Pancreas (tissue), 10 donors: ENCODE measurements around the gene SPATA31C1. TPM values are rescaled to one million over a fixed set of nuclear protein-coding genes. Genes with fewer than 3 reads are reported as not detected.

Experiments
- ATAC-seq, 4 donors: fragments of 200-7000 bp; cut with Tn5 transposase; one replicate each; pipeline versions ENCODE4 v1.8.0 to v1.9.1; 2020; ENCODE audit warnings: mild to moderate bottlenecking in 4 of 4, moderate library complexity in 4 of 4
- DNase-seq, 6 donors: peaks; one replicate each; pipeline ENCODE4 v3.0.0-alpha.2; 2020
- FAIRE-seq: peaks from 2 replicates; lab custom pipeline; 2012; peaks lifted over from hg19 to GRCh38; lab: Jason Lieb, UNC
- H3K27ac ChIP-seq, 4 donors: fragments of 200-600 bp; sonication (generic); 1 replicate in 3 of 4; 2 replicates in 1 of 4; pipeline versions ENCODE4 v1.5.0 to v1.8.0; 2020
- H3K27me3 ChIP-seq, 4 donors: fragments of 200-600 bp; one replicate each; pipeline ENCODE4 v1.8.0; 2021
- H3K36me3 ChIP-seq, 3 donors: fragments of 200-600 bp; sonication (generic) in 1 of 3; one replicate each; pipeline versions ENCODE4 v1.5.0 to v1.8.0; 2020 to 2021
- H3K4me1 ChIP-seq, 3 donors: fragments of 200-600 bp; one replicate each; pipeline ENCODE4 v1.8.0; 2021
- H3K4me3 ChIP-seq, 4 donors: fragments of 200-600 bp; sonication (generic) in 2 of 4; one replicate each; pipeline versions ENCODE4 v1.5.0 to v1.8.0; 2020 to 2021
- H3K9me3 ChIP-seq, 4 donors: fragments of 200-600 bp; one replicate each; pipeline ENCODE4 v1.8.0; 2021
- WGBS, 2 donors: extraction: QIAGEN DNeasy Blood & Tissue Kit; methylation state at CpG; one replicate each; pipeline ENCODE4 v1.1.7; 2013; 5-methylcytosine and 5-hydroxymethylcytosine counted together
- intact Hi-C, 3 donors: fragments of 100-400 bp; cut with DNase I; formaldehyde crosslinking; loops; one replicate each; pipeline versions ENCODE4 v1.11.1 to v1.14.2; 2022
- polyA plus RNA-seq, 2 donors: library from polyadenylated mRNA; stranded (reverse); fragments of 200-250 nt; gene quantifications; one replicate each; pipeline ENCODE4 v1.2.3, GENCODE V29; 2013
- total RNA-seq, 6 donors: library from RNA; stranded (reverse); fragmentation: NEBNext Ultra II Directional in 4 of 6; extraction: Animal tissue kit (Norgen Biotek cat#: 25700) in 4 of 6; gene quantifications; one replicate each; pipeline versions ENCODE4 v1.2.1 to v1.2.4, GENCODE V29; 2021 to 2023
- TF ChIP-seq, protein P1 (sequence below), 4 donors: fragments of 200-600 bp; sonication (generic) in 3 of 4; IDR thresholded peaks; one replicate each; pipeline versions ENCODE4 v1.5.0 to v1.8.0; 2021; ENCODE audit warnings: antibody characterized with exemption in 4 of 4
- donor health status: healthy with polysubstance abuse.
- donor health status: DM: no; HTN: no; CAD: no; lungs with moderate emphysema.
- donor health status: DM: no; HTN: no; CAD: no.
- donor health status: control.
- donor health status: control.
- donor health status: Bipolar disorder and iron deficiency.
- donor health status: DM: yes; HTN: yes; CAD: no.
- donor health status: DM: no; HTN: no; CAD: no.
- donor health status: DM: no; HTN: no; CAD: no.
- donor health status: DM: yes; HTN: yes; CAD: no.

SPATA31C1 gene
- total and polyA plus RNA-seq, 8 donors = not detected

DNA sequence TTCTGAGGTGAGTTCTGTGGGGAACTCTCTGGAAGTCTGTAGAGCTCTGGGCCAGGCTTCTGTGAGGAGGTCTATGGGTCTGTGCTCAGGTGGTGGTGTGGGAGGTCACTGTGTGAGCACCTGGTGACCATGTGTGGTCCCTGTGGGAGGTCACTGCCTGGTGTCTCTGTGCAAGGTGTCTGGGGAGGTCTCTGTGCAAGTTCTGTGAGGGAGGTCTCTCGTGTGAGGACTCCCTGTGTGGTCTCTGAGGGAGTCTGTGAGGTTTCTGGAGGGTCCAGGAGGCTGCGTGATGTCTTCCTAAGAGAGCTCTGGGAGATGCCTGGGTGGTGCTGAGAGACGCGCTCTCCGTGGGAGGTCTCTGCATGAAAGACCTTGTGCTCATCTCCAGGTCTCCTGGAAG is 41.1 kb upstream of the SPATA31C1 start:
- intact Hi-C loops = no loop called here
- no peaks in the 10 kb centered on the region for H3K36me3 ChIP-seq
- ATAC-seq (no peak), FAIRE-seq (no peak), DNase-seq (no peak)
- H3K27ac ChIP-seq = no peak overlapping the region
- no peak overlapping the region for H3K4me3 ChIP-seq
- TF ChIP-seq, protein P1, sequence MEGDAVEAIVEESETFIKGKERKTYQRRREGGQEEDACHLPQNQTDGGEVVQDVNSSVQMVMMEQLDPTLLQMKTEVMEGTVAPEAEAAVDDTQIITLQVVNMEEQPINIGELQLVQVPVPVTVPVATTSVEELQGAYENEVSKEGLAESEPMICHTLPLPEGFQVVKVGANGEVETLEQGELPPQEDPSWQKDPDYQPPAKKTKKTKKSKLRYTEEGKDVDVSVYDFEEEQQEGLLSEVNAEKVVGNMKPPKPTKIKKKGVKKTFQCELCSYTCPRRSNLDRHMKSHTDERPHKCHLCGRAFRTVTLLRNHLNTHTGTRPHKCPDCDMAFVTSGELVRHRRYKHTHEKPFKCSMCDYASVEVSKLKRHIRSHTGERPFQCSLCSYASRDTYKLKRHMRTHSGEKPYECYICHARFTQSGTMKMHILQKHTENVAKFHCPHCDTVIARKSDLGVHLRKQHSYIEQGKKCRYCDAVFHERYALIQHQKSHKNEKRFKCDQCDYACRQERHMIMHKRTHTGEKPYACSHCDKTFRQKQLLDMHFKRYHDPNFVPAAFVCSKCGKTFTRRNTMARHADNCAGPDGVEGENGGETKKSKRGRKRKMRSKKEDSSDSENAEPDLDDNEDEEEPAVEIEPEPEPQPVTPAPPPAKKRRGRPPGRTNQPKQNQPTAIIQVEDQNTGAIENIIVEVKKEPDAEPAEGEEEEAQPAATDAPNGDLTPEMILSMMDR (IDR thresholded peaks at IDR 0.05) = no peak
- H3K27me3 ChIP-seq = no peaks in the 10 kb centered on the region
- 96 to 97% methylated on average over 5 of the region's 5 CpGs for WGBS, 2 donors
- no peaks in the 10 kb centered on the region for H3K9me3 ChIP-seq
- H3K4me1 ChIP-seq = no peaks in the 10 kb centered on the region

DNA sequence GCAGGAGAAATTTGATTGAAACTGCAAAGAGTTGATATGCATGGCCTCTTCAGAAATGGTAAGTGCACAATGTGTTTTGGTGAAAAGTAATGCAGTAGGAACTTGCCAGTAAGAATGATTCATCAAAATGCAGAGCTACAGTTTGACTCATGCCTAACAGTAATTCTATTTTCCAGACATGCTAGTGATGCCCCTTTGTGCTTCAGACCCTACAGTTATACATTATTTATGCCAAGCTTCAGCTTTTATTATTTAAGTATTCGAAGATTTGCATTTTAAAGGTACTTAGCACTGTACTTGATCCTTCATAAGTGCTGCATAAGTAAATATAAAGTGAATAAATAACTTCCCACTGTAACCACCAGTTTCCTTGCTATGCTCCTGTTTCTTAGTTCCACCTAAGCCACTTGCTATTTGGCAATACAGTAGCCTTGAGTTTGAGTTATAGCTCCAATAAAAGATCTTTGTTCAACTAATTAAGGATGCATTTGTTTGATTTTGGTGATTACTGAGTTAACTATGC is 38.7 kb upstream of the SPATA31C1 start:
- ATAC-seq (peak in 1 of 4 donors; percentile 27), FAIRE-seq (no peak), DNase-seq (no peak)
- Histone ChIP-seq H3K27ac (no peak overlapping the region), H3K4me1 (no peaks in the 10 kb centered on the region), H3K27me3 (no peaks in the 10 kb centered on the region), H3K9me3 (no peaks in the 10 kb centered on the region), H3K36me3 (no peaks in the 10 kb centered on the region), H3K4me3 (no peak overlapping the region)
- 66 to 73% methylated on average over 1 of the region's 1 CpG for WGBS, 2 donors
- intact Hi-C loops = no loop called here
- TF ChIP-seq, protein P1 (IDR thresholded peaks at IDR 0.05) = no peak

DNA sequence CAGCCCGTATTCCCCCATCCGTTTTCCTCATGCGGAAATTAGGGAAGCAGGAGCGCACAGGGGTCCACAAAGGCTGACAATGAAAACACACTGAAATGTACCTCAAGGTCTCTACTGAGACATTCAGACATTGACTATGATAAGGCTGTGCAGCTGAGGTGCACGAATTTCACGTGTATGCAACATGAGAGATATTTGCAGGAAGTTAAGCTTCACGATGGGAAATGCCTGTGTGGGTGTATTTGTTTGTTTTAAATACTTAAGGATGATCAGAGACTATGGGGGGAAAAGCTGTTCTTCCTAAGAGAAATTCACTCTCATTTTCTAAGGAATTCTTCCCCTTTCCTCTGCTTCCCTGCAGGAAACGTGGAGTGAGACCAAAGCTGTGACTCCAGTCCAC is 37.6 kb upstream of the SPATA31C1 start:
- Histone ChIP-seq H3K27me3 (no peaks in the 10 kb centered on the region), H3K4me1 (no peaks in the 10 kb centered on the region), H3K27ac (no peak overlapping the region), H3K4me3 (no peak overlapping the region), H3K9me3 (no peaks in the 10 kb centered on the region), H3K36me3 (no peaks in the 10 kb centered on the region)
- TF ChIP-seq, protein P1 (IDR thresholded peaks at IDR 0.05) = no peak
- DNase-seq (no peak), ATAC-seq (no peak), FAIRE-seq (no peak)
- intact Hi-C loops = no loop called here
- WGBS, 2 donors = 63 to 64% methylated on average over 8 of the region's 8 CpGs

DNA sequence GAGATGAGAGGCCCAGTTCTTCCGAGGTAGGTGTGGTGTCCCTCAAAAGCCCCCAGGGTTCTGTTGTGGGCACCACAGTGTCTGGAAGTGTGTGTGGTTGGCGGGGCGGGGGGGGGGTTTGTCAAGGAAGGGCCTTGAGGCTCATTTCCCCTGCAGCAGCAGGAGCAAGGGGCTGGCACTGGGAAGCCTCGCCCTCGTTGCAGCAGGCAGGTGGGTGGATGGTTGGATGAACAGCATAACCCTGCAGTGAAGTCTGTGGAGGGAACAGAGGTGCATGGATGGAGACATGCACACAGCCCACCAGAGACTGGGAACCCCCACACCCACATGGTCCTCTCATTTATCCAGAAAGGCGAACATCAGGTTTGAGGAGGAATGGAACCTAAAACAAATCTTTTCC is 37.1 kb upstream of the SPATA31C1 start:
- no peak for DNase-seq
- intact Hi-C loops = no loop called here

DNA sequence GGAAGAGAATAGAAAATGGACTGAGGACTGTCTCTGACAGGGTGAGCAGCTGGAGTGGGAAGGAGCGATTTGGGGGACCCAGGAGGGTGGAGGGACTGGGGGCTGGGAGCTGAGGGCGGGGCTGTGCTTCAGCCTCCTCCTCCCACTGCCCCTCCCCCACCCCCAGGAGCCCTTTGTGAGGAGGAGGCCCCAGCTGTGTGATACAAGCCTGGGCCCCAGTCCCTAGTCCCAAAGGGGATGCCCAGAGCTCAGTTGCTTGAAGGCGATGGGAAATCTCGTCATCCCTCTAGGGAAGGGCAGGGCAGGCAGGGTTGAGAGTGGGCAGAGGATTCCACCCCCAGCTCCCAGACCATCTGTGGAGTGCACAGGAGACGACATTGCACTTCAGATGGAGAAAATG is 35.1 kb upstream of the SPATA31C1 start, which contains the start of gene SPATA31E1:
Gene SPATA31E1 (plus strand): TSS at position 251 of the 400 bp plus-strand sequence. CDS start 15 bp downstream, at position 266.
- ATAC-seq (no peak), FAIRE-seq (no peak), DNase-seq (no peak)
- Histone ChIP-seq H3K27me3 (no peaks in the 10 kb centered on the region), H3K9me3 (no peaks in the 10 kb centered on the region), H3K27ac (no peak within 1 kb of the TSS), H3K4me3 (no peak within 1 kb of the TSS), H3K36me3 (no peaks in the 10 kb centered on the region), H3K4me1 (no peaks in the 10 kb centered on the region)
- TF ChIP-seq, protein P1 (IDR thresholded peaks at IDR 0.05) = no peak
- intact Hi-C loops = no loop called here
- 87% methylated on average over 5 of the region's 5 CpGs for WGBS, 2 donors

More for the DNA sequence above, 37.1 kb upstream of the SPATA31C1 start:
- FAIRE-seq (no peak), ATAC-seq (no peak)
- Histone ChIP-seq H3K27ac (no peak overlapping the region), H3K4me1 (no peaks in the 10 kb centered on the region), H3K27me3 (no peaks in the 10 kb centered on the region), H3K36me3 (no peaks in the 10 kb centered on the region), H3K4me3 (no peak overlapping the region), H3K9me3 (no peaks in the 10 kb centered on the region)
- 77 to 78% methylated on average over 6 of the region's 6 CpGs for WGBS, 2 donors
- TF ChIP-seq, protein P1 (IDR thresholded peaks at IDR 0.05) = no peak
